Mesendoderm (in vitro differentiated cells): Measurements from ENCODE around the gene CRIM1.
A peak's percentile ranks its signal among the peaks of the same experiment; 100 is the strongest.

Experiments
- DNase-seq: peaks from one replicate; pipeline ENCODE4 v3.0.0; 2013
- H2AK5ac ChIP-seq: 2 replicates; pipeline ENCODE4 v1.6.1; 2013; ENCODE audit warnings: low read length, inconsistent platforms
- H2BK120ac ChIP-seq: 2 replicates; pipeline ENCODE4 v1.6.1; 2013; ENCODE audit warnings: low read depth, mild to moderate bottlenecking, low read length, moderate library complexity, mixed read lengths
- H2BK15ac ChIP-seq: replicated peaks from 2 replicates; pipeline ENCODE4 v1.6.1; 2013; ENCODE audit warnings: low read depth, mild to moderate bottlenecking, moderate library complexity
- H2BK5ac ChIP-seq: 2 replicates; pipeline ENCODE4 v1.6.1; 2013; ENCODE audit warnings: low read length, inconsistent platforms
- H3K18ac ChIP-seq: 2 replicates; pipeline ENCODE4 v1.6.1; 2013; ENCODE audit warnings: mild to moderate bottlenecking, low read length, mixed read lengths
- H3K23ac ChIP-seq: one replicate; pipeline ENCODE4 v1.6.1; 2013; ENCODE audit warnings: low read length
- H3K27ac ChIP-seq: 2 replicates; pipeline ENCODE4 v1.5.1; 2013; ENCODE audit warnings: low read depth, mild to moderate bottlenecking, inconsistent platforms, low read length, moderate library complexity
- H3K27me3 ChIP-seq: 2 replicates; pipeline ENCODE4 v1.6.1; 2013; ENCODE audit warnings: low read length, control low read depth, mild to moderate bottlenecking, inconsistent platforms; ENCODE audit not compliant: insufficient read depth, poor library complexity
- H3K36me3 ChIP-seq: 2 replicates; pipeline ENCODE4 v1.6.1; 2013; ENCODE audit warnings: low read length, inconsistent platforms; ENCODE audit not compliant: control insufficient read depth, insufficient read depth
- H3K4ac ChIP-seq: one replicate; pipeline ENCODE4 v1.6.1; 2013; ENCODE audit warnings: low read depth, mild to moderate bottlenecking, low read length, moderate library complexity
- H3K4me1 ChIP-seq: 2 replicates; pipeline ENCODE4 v1.6.1; 2013; ENCODE audit warnings: low read depth, low read length, inconsistent platforms; ENCODE audit not compliant: control insufficient read depth
- H3K4me2 ChIP-seq: 2 replicates; pipeline ENCODE4 v1.6.1; 2013; ENCODE audit warnings: low read length
- H3K4me3 ChIP-seq: 2 replicates; pipeline ENCODE4 v1.5.1; 2013; ENCODE audit warnings: mild to moderate bottlenecking, low read length
- H3K56ac ChIP-seq: one replicate; pipeline ENCODE4 v1.6.1; 2013; ENCODE audit warnings: low read length
- H3K79me1 ChIP-seq: 2 replicates; pipeline ENCODE4 v1.6.1; 2013; ENCODE audit warnings: low read length, inconsistent platforms
- H3K79me2 ChIP-seq: 2 replicates; pipeline ENCODE4 v1.6.1; 2013; ENCODE audit warnings: mild to moderate bottlenecking, low read length; ENCODE audit not compliant: control insufficient read depth, insufficient read depth
- H3K9ac ChIP-seq: 2 replicates; pipeline ENCODE4 v1.6.1; 2013; ENCODE audit warnings: low read length, inconsistent platforms
- H4K5ac ChIP-seq: one replicate; pipeline ENCODE4 v1.6.1; 2013; ENCODE audit warnings: low read length
- H4K8ac ChIP-seq: one replicate; pipeline ENCODE4 v1.6.1; 2013; ENCODE audit warnings: low read depth, mild to moderate bottlenecking, control low read depth, low read length, moderate library complexity
- WGBS: extraction: QIAGEN DNeasy Blood & Tissue Kit; methylation state at CpG from one replicate; pipeline ENCODE4 v1.1.7; 2013; ENCODE audit warnings: low lambda C conversion rate, missing lambda C conversion rate; ENCODE audit not compliant: insufficient coverage; ENCODE audit errors: extremely low coverage; 5-methylcytosine and 5-hydroxymethylcytosine counted together

Gene CRIM1

GRCh38 chr2:36367895-36368353, 12.3 kb downstream of the CRIM1 start:
- H4K5ac ChIP-seq, result no peak overlapping the region
- H3K36me3 ChIP-seq, result no peaks in the 10 kb centered on the region
- no peak overlapping the region for H3K4me2 ChIP-seq
- H4K8ac ChIP-seq, result no peak overlapping the region
- H2BK15ac ChIP-seq, result no peak overlapping the region
- peaks cover 32% of the 10 kb centered on the region for H3K4me1 ChIP-seq
- no peak overlapping the region for H3K4me3 ChIP-seq
- peaks cover 10% of the 10 kb centered on the region for H3K79me1 ChIP-seq
- peak overlapping the region; percentile 90 for H3K18ac ChIP-seq
- no peak overlapping the region for H3K23ac ChIP-seq
- peak overlapping the region; percentile 51 for H3K56ac ChIP-seq
- peak overlapping the region; percentile 75 for H2BK120ac ChIP-seq
- H3K27me3 ChIP-seq, result no peaks in the 10 kb centered on the region
- peak overlapping the region; percentile 56 for H3K27ac ChIP-seq
- no peak overlapping the region for H3K4ac ChIP-seq
- H3K9ac ChIP-seq, result no peak overlapping the region
- no CpG with 5 or more reads among the region's 5 CpGs for WGBS
- peak overlapping the region; percentile 4 for H2BK5ac ChIP-seq
- no peak overlapping the region for H2AK5ac ChIP-seq
- H3K79me2 ChIP-seq, result peaks cover 77% of the 10 kb centered on the region
- DNase-seq, result peak; percentile 90

GRCh38 chr2:36368438-36368837, 12.9 kb downstream of the CRIM1 start:
- Histone ChIP-seq H3K79me2 (peaks cover 78% of the 10 kb centered on the region), H3K9ac (no peak overlapping the region), H3K56ac (peak overlapping the region; percentile 51), H3K27ac (peak overlapping the region; percentile 31), H3K23ac (no peak overlapping the region), H2AK5ac (no peak overlapping the region), H2BK120ac (no peak overlapping the region), H3K18ac (peak overlapping the region; percentile 82), H3K4ac (no peak overlapping the region), H3K4me3 (no peak overlapping the region), H3K4me2 (no peak overlapping the region), H3K4me1 (peaks cover 37% of the 10 kb centered on the region), H3K36me3 (no peaks in the 10 kb centered on the region), H3K79me1 (peaks cover 10% of the 10 kb centered on the region), H2BK5ac (peak overlapping the region; percentile 4), H4K5ac (no peak overlapping the region), H3K27me3 (no peaks in the 10 kb centered on the region), H2BK15ac (no peak overlapping the region), H4K8ac (no peak overlapping the region)
- no peak for DNase-seq
- no CpG with 5 or more reads among the region's 6 CpGs for WGBS

- Histone ChIP-seq H2BK5ac (peak overlapping the region; percentile 21), H3K56ac (peak overlapping the region; percentile 37), H4K5ac (no peak overlapping the region), H3K79me1 (peaks cover 11% of the 10 kb centered on the region), H3K27ac (no peak overlapping the region), H3K4me1 (peaks cover 44% of the 10 kb centered on the region), H4K8ac (no peak overlapping the region), H3K23ac (no peak overlapping the region), H2BK120ac (no peak overlapping the region), H3K18ac (peak overlapping the region; percentile 78), H3K27me3 (no peaks in the 10 kb centered on the region), H3K4me3 (no peak overlapping the region), H3K79me2 (peaks cover 79% of the 10 kb centered on the region), H3K9ac (no peak overlapping the region), H3K4me2 (no peak overlapping the region), H3K4ac (no peak overlapping the region), H2BK15ac (no peak overlapping the region), H2AK5ac (no peak overlapping the region), H3K36me3 (no peaks in the 10 kb centered on the region)
- DNase-seq, result no peak
- no CpG with 5 or more reads among the region's 1 CpG for WGBS
These were observed 13.6 kb downstream of the CRIM1 start for GRCh38 chr2:36369163-36369562.

- Histone ChIP-seq H3K56ac (no peak overlapping the region), H3K79me1 (peaks cover 11% of the 10 kb centered on the region), H3K79me2 (peaks cover 81% of the 10 kb centered on the region), H3K4me3 (no peak overlapping the region), H3K36me3 (no peaks in the 10 kb centered on the region), H3K27ac (no peak overlapping the region), H3K4ac (no peak overlapping the region), H2BK120ac (no peak overlapping the region), H3K23ac (no peak overlapping the region), H2BK5ac (no peak overlapping the region), H2AK5ac (no peak overlapping the region), H4K8ac (no peak overlapping the region), H3K27me3 (no peaks in the 10 kb centered on the region), H3K18ac (no peak overlapping the region), H4K5ac (no peak overlapping the region), H3K4me1 (peaks cover 48% of the 10 kb centered on the region), H2BK15ac (peak overlapping the region; percentile 74), H3K4me2 (no peak overlapping the region), H3K9ac (no peak overlapping the region)
- no peak for DNase-seq
- WGBS, result no CpG with 5 or more reads among the region's 4 CpGs
These were observed 14.1 kb downstream of the CRIM1 start for GRCh38 chr2:36369716-36370115.

GRCh38 chr2:36370281-36370680, 14.7 kb downstream of the CRIM1 start:
- Histone ChIP-seq H2BK5ac (no peak overlapping the region), H3K27ac (no peak overlapping the region), H4K8ac (no peak overlapping the region), H2BK15ac (no peak overlapping the region), H2BK120ac (no peak overlapping the region), H3K9ac (no peak overlapping the region), H3K4me3 (no peak overlapping the region), H2AK5ac (no peak overlapping the region), H3K4me1 (peaks cover 48% of the 10 kb centered on the region), H4K5ac (no peak overlapping the region), H3K4me2 (no peak overlapping the region), H3K18ac (no peak overlapping the region), H3K56ac (no peak overlapping the region), H3K23ac (no peak overlapping the region), H3K36me3 (no peaks in the 10 kb centered on the region), H3K27me3 (no peaks in the 10 kb centered on the region), H3K79me2 (peaks cover 79% of the 10 kb centered on the region), H3K79me1 (peaks cover 11% of the 10 kb centered on the region), H3K4ac (no peak overlapping the region)
- no peak for DNase-seq
